Activated CD4-positive, alpha-beta T cell treated with anti-CD3 and anti-CD28 coated beads, Interleukin-2, amount 50 U/mL, for 48 hours (primary cell): Measurements from ENCODE around the gene NXPH2.

Experiments
- DNase-seq, 2 experiments: peaks; one replicate each; pipeline ENCODE4 v3.0.0-alpha.2; 2020

The NXPH2 gene

GRCh38 chr2:138779781-138780445 lies at the start of gene NXPH2:
TSS of gene NXPH2 (minus strand) at chr2:138780390. CDS start at chr2:138780241, 149 bp downstream.
- DNase-seq: no peak

- DNase-seq: peak; percentile 22 to 38
Measured at GRCh38 chr2:138829326-138829919, 49.2 kb upstream of the NXPH2 start.

- DNase-seq: no peak
Measured at GRCh38 chr2:138827426-138828054, 47.4 kb upstream of the NXPH2 start.

GRCh38 chr2:138823666-138824065 lies 43.5 kb upstream of the NXPH2 start:
- DNase-seq: no peak

GRCh38 chr2:138819964-138820363 lies 39.8 kb upstream of the NXPH2 start:
- no peak for DNase-seq

- DNase-seq: no peak
Measured at GRCh38 chr2:138818556-138818955, 38.4 kb upstream of the NXPH2 start.

- no peak for DNase-seq
Measured at GRCh38 chr2:138814123-138814898, 34.1 kb upstream of the NXPH2 start.

GRCh38 chr2:138811431-138811830 lies 31.2 kb upstream of the NXPH2 start:
- no peak for DNase-seq

- DNase-seq: no peak
Measured at GRCh38 chr2:138794724-138795123, 14.5 kb upstream of the NXPH2 start.

- no peak for DNase-seq
Measured at GRCh38 chr2:138787053-138787666, 7.0 kb upstream of the NXPH2 start.

- DNase-seq: no peak
Measured at GRCh38 chr2:138782383-138782782, 2.2 kb upstream of the NXPH2 start.

- DNase-seq: no peak
Measured at GRCh38 chr2:138780908-138781307, 718 bp upstream of the NXPH2 start.

GRCh38 chr2:138780446-138780880 lies 273 bp upstream of the NXPH2 start:
- no peak for DNase-seq

GRCh38 chr2:138779406-138779780 lies 797 bp downstream of the NXPH2 start:
- no peak for DNase-seq

GRCh38 chr2:138777996-138778395 lies 2.2 kb downstream of the NXPH2 start:
- no peak for DNase-seq

GRCh38 chr2:138775736-138776135 lies 4.5 kb downstream of the NXPH2 start:
- DNase-seq: no peak

GRCh38 chr2:138771534-138771933 lies 8.7 kb downstream of the NXPH2 start:
- DNase-seq: no peak

GRCh38 chr2:138767101-138767500 lies 13.1 kb downstream of the NXPH2 start:
- no peak for DNase-seq

- DNase-seq: no peak
Measured at GRCh38 chr2:138766464-138766863, 13.7 kb downstream of the NXPH2 start.

- DNase-seq: no peak
Measured at GRCh38 chr2:138763971-138764370, 16.2 kb downstream of the NXPH2 start.

GRCh38 chr2:138762533-138762932 lies 17.7 kb downstream of the NXPH2 start:
- no peak for DNase-seq

- DNase-seq: no peak
Measured at GRCh38 chr2:138760676-138761075, 19.5 kb downstream of the NXPH2 start.

GRCh38 chr2:138757384-138757783 lies 22.8 kb downstream of the NXPH2 start:
- no peak for DNase-seq
